ENCODE data around the gene GDF2.

The GDF2 gene

GRCh38 chr10:47332371-47332770 lies 10.1 kb downstream of the GDF2 start:
- no peak overlapping the region for H3K4me3 ChIP-seq (ENCODE audit: low read depth, low read length)
- TF ChIP-seq, protein P1, sequence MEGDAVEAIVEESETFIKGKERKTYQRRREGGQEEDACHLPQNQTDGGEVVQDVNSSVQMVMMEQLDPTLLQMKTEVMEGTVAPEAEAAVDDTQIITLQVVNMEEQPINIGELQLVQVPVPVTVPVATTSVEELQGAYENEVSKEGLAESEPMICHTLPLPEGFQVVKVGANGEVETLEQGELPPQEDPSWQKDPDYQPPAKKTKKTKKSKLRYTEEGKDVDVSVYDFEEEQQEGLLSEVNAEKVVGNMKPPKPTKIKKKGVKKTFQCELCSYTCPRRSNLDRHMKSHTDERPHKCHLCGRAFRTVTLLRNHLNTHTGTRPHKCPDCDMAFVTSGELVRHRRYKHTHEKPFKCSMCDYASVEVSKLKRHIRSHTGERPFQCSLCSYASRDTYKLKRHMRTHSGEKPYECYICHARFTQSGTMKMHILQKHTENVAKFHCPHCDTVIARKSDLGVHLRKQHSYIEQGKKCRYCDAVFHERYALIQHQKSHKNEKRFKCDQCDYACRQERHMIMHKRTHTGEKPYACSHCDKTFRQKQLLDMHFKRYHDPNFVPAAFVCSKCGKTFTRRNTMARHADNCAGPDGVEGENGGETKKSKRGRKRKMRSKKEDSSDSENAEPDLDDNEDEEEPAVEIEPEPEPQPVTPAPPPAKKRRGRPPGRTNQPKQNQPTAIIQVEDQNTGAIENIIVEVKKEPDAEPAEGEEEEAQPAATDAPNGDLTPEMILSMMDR (IDR thresholded peaks at IDR 0.05; ENCODE audit: borderline replicate concordance, insufficient read depth, low read depth, low read length) = no peak

DNA sequence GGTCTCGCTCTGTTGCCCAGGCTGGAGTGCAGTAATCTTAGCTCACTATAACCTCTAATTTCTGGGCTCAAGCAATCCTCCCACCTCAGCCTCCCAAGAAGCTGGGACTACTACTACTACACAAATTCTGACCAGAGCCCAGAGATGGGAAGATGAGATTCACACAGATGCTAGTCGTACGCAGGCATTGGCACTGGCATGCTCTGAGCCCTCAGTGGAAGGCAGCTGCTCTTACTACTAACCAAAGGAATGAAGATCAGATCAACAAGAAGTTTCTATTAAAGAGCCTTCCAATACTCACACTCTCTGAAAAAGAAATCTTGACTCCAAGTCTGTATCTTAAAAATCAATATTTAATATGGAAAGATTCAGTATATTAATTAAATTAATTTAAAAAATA lies 10.7 kb downstream of the GDF2 start:
- no peak overlapping the region for H3K4me3 ChIP-seq (ENCODE audit: low read depth, low read length)
- TF ChIP-seq, protein P1 (IDR thresholded peaks at IDR 0.05; ENCODE audit: borderline replicate concordance, insufficient read depth, low read depth, low read length) = no peak

DNA sequence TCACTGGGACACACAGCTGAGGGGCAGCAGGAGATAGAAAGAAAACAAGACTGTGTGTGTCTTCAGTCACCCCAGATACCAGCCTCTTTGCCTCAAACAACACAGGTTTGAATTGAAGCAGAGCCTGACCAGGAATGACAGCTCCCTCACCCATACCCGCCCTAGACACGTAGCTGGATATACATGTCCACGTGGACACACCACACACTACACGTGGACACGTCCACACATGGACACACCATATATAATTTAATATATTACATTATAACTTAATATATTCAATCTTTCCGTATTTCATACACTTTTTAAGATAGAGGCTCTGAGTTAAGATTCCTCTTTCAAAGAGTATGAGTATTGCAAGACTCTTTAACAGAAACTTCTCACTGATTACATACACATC lies 11.3 kb downstream of the GDF2 start:
- TF ChIP-seq, protein P1 (IDR thresholded peaks at IDR 0.05; ENCODE audit: borderline replicate concordance, insufficient read depth, low read depth, low read length) = no peak
- no peak overlapping the region for H3K4me3 ChIP-seq (ENCODE audit: low read depth, low read length)

DNA sequence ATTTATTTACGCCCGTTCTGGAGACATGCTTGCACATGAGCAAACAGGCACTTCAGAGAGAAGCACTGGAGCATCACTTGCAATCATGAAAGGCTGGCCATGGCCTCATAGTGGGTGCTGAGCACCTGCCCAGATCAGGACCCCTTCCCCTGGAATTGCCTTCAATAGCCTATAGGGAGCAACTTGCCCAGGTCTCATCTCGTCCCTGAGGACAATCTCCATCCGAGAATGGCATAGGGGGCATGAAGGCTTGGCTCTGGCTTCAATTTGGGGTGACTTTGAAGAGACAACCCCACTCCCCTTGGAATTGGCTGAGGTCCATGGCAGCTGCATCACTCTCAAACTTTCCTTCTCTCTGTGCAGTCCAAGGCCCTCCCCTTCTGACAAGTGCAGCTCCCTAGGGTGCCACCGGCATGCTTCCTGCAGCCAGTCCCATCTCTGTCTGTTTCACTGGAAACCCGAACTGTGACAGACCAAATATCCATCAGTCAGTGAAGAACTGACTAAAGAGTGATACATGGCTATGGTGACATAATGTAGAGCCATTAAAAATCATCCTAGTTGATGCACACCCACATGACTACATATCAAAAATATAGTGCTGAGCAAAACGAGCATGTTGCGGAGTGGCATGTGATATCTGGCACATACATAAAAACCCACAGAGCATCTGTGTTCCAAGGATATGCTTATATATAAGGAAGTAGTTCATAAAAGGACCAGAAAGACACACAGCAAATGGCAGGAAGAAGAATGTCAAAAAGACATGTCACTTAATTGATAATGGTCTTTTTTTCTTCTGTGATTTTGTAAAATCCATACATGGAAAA lies 12.4 kb downstream of the GDF2 start:
- no peak overlapping the region for H3K4me3 ChIP-seq (ENCODE audit: low read depth, low read length)
- TF ChIP-seq, protein P1 (IDR thresholded peaks at IDR 0.05; ENCODE audit: borderline replicate concordance, insufficient read depth, low read depth, low read length) = no peak

GRCh38 chr10:47335906-47336305 lies 13.7 kb downstream of the GDF2 start:
- TF ChIP-seq, protein P1 (IDR thresholded peaks at IDR 0.05; ENCODE audit: borderline replicate concordance, insufficient read depth, low read depth, low read length) = no peak
- no peak overlapping the region for H3K4me3 ChIP-seq (ENCODE audit: low read depth, low read length)

GRCh38 chr10:47336387-47337134 lies 14.3 kb downstream of the GDF2 start:
- TF ChIP-seq, protein P1 (IDR thresholded peaks at IDR 0.05; ENCODE audit: borderline replicate concordance, insufficient read depth, low read depth, low read length) = no peak
- H3K4me3 ChIP-seq (ENCODE audit: low read depth, low read length) = no peak overlapping the region
